B cell (primary cell): ENCODE measurements around the gene COA7. TPM values are rescaled to one million over a fixed set of nuclear protein-coding genes. Genes with fewer than 3 reads are reported as not detected.

Experiments used
- ATAC-seq: fragments of 200-7000 bp; cut with Tn5 transposase; one replicate; pipeline ENCODE4 v1.10.0; 2021; ENCODE audit warnings: low read depth, mild to moderate bottlenecking, moderate number of reproducible peaks, moderate library complexity
- CTCF ChIA-PET: fragments of 350-600 bp; sonication (Branson Sonifier 250); formaldehyde crosslinking; loops from one replicate; lab custom pipeline; 2021; ENCODE audit warnings: antibody characterized with exemption, inconsistent platforms; lab: Charles Lee
- POLR2A ChIA-PET: fragments of 350-600 bp; sonication (Branson Sonifier 250); formaldehyde crosslinking; loops from one replicate; lab custom pipeline; 2021; ENCODE audit warnings: antibody characterized with exemption; lab: Charles Lee
- DNase-seq: peaks from one replicate; pipeline ENCODE4 v3.0.0; 2013
- H2AFZ ChIP-seq: 2 replicates; pipeline ENCODE4 v1.6.1; 2012; ENCODE audit warnings: mild to moderate bottlenecking, low read depth, low read length; ENCODE audit not compliant: insufficient read depth, poor library complexity, severe bottlenecking
- H3K27ac ChIP-seq, 2 donors: 1 replicate in 1 of 2; 2 replicates in 1 of 2; pipeline ENCODE4 v1.5.1; 2012 to 2013; ENCODE audit warnings: low read length in 2 of 2, mild to moderate bottlenecking in 2 of 2, moderate library complexity in 1 of 2
- H3K27me3 ChIP-seq, 4 experiments: fragments of 200-600 bp in 1 of 4; sonication (generic) in 1 of 4; replicated peaks in 1 of 4; 1 replicate in 2 of 4; 2 replicates in 2 of 4; pipeline versions ENCODE4 v1.6.1 to v1.7.0; 2013 to 2016; ENCODE audit warnings: low read length in 3 of 4, mild to moderate bottlenecking in 2 of 4, mixed read lengths in 1 of 4, moderate library complexity in 1 of 4; ENCODE audit not compliant: insufficient read depth in 4 of 4, control insufficient read depth in 3 of 4; ENCODE audit errors: control extremely low read depth in 1 of 4
- H3K36me3 ChIP-seq, 2 experiments: replicated peaks in 1 of 2; 1 replicate in 1 of 2; 2 replicates in 1 of 2; pipeline versions ENCODE4 v1.6.1 to v1.7.1; 2013; ENCODE audit warnings: low read length in 1 of 2; ENCODE audit not compliant: insufficient read depth in 2 of 2, control insufficient read depth in 1 of 2; ENCODE audit errors: control extremely low read depth in 1 of 2, extremely low read depth in 1 of 2
- H3K4me1 ChIP-seq, 2 donors: fragments of 200-600 bp in 1 of 2; sonication (generic) in 1 of 2; 1 replicate in 1 of 2; 2 replicates in 1 of 2; pipeline versions ENCODE4 v1.5.1 to v1.6.1; 2013 to 2017; ENCODE audit warnings: low read length in 2 of 2; ENCODE audit not compliant: control insufficient read depth in 2 of 2, insufficient read depth in 2 of 2
- H3K4me2 ChIP-seq: replicated peaks from 2 replicates; pipeline ENCODE3; 2012; ENCODE audit warnings: mild to moderate bottlenecking, low read depth, low read length; ENCODE audit not compliant: poor library complexity, severe bottlenecking
- H3K4me3 ChIP-seq, 5 experiments: fragments of 200-600 bp in 1 of 5; sonication (generic) in 1 of 5; 1 replicate in 3 of 5; 2 replicates in 2 of 5; pipeline versions ENCODE4 v1.5.1 to v1.7.0; 2011 to 2016; ENCODE audit warnings: low read length in 4 of 5, mild to moderate bottlenecking in 4 of 5, low read depth in 2 of 5, control low read depth in 1 of 5, moderate library complexity in 1 of 5; ENCODE audit not compliant: insufficient read depth in 1 of 5; ENCODE audit errors: control extremely low read depth in 1 of 5, extremely low read depth in 1 of 5
- H3K79me2 ChIP-seq: fragments of 200-600 bp; sonication (generic); one replicate; pipeline ENCODE4 v1.6.0; 2016; ENCODE audit warnings: low read length; ENCODE audit not compliant: control insufficient read depth, insufficient read depth
- H3K9ac ChIP-seq: fragments of 200-600 bp; sonication (generic); 2 replicates; pipeline ENCODE4 v1.6.1; 2017; ENCODE audit warnings: mild to moderate bottlenecking, low read length, moderate library complexity
- H3K9me3 ChIP-seq, 3 donors: one replicate each; pipeline versions ENCODE4 v1.6.1 to v1.7.1; 2013; ENCODE audit warnings: low read length in 2 of 3; ENCODE audit not compliant: control insufficient read depth in 2 of 3, insufficient read depth in 1 of 3; ENCODE audit errors: control extremely low read depth in 1 of 3
- H4K20me1 ChIP-seq: 2 replicates; pipeline ENCODE4 v1.6.0; 2012; ENCODE audit warnings: mild to moderate bottlenecking, low read length; ENCODE audit not compliant: insufficient read depth, control insufficient read depth, poor library complexity, severe bottlenecking
- H3K27ac Mint-ChIP-seq: one replicate; pipeline ENCODE4 v1.8.0; 2021; ENCODE audit warnings: mixed read lengths
- H3K27me3 Mint-ChIP-seq: one replicate; pipeline ENCODE4 v1.8.0; 2021; ENCODE audit warnings: mixed read lengths
- H3K4me1 Mint-ChIP-seq: one replicate; pipeline ENCODE4 v1.8.0; 2021; ENCODE audit warnings: mixed read lengths
- H3K4me3 Mint-ChIP-seq: one replicate; pipeline ENCODE4 v1.8.0; 2021; ENCODE audit warnings: mixed read lengths
- H3K9me3 Mint-ChIP-seq: one replicate; pipeline ENCODE4 v1.8.0; 2022; ENCODE audit warnings: mixed read lengths; ENCODE audit not compliant: insufficient read depth
- CTCF ChIP-seq: fragments of 200-600 bp; IDR thresholded peaks from one replicate; pipeline ENCODE4 v1.8.0; 2022; ENCODE audit warnings: antibody characterized with exemption, mild to moderate bottlenecking
- EZH2 ChIP-seq: IDR thresholded peaks from 2 replicates; pipeline ENCODE4 v1.6.1; 2012; ENCODE audit warnings: borderline replicate concordance, low read depth, mild to moderate bottlenecking, moderate library complexity, low read length; ENCODE audit not compliant: insufficient read depth, poor library complexity, severe bottlenecking
- WGBS: methylation state at CpG from one replicate; pipeline ENCODE4 v1.1.5; 2013; ENCODE audit warnings: missing lambda C conversion rate; ENCODE audit not compliant: insufficient coverage; 5-methylcytosine and 5-hydroxymethylcytosine counted together
- intact Hi-C: fragments of 100-400 bp; cut with micrococcal nuclease; formaldehyde crosslinking; loops from one replicate; pipeline ENCODE4 v1.10.0; 2022
- polyA plus RNA-seq: library from polyadenylated mRNA; depleted of rRNA; stranded (reverse); fragments of >200 nt; gene quantifications from 2 replicates; pipeline ENCODE4 v1.2.3, GENCODE V29; 2012
- small RNA-seq: library from RNA; depleted of rRNA; stranded (forward); fragments of <200 nt; gene quantifications from one replicate; pipeline ENCODE3, GENCODE V24; 2012; ENCODE audit warnings: low replicate concordance, low read depth; ENCODE audit not compliant: insufficient read length
- total RNA-seq, 2 donors: library from RNA; stranded (reverse); fragments of 120-200 nt in 1 of 2; gene quantifications; 1 replicate in 1 of 2; 2 replicates in 1 of 2; pipeline versions ENCODE4 v1.2.3 to v1.2.4, GENCODE V29; 2013 to 2022

Gene COA7
- total and polyA plus RNA-seq, 2 donors (not counting 1 experiment from before 2014, with no cell fraction given) = 1.3 to 11.3 TPM

GRCh38 chr1:52635321-52636089, 62.6 kb downstream of the COA7 start:
- H3K4me1 Mint-ChIP-seq = peaks cover 78% of the 10 kb centered on the region
- CTCF ChIA-PET = interaction anchor here (0.5 to 7.3 kb wide), 7 partner anchors 9 to 112 kb away, joined by 3 to 42 read pairs (median 6); partner anchors contain the start of gene TUT4
- H3K4me1 ChIP-seq = peaks cover 85 to 91% of the 10 kb centered on the region in 2 donors
- H3K9me3 Mint-ChIP-seq = no peaks in the 10 kb centered on the region
- H3K27me3 Mint-ChIP-seq = no peaks in the 10 kb centered on the region
- DNase-seq (peak; percentile 36), ATAC-seq (no peak)
- no peaks in the 10 kb centered on the region for H3K9me3 ChIP-seq
- H3K4me2 ChIP-seq = peak overlapping the region; percentile 84
- no peak for TF ChIP-seq EZH2
- TF ChIP-seq CTCF = no peak
- H3K27ac ChIP-seq = peak overlapping the region; percentile 62 to 99
- peak overlapping the region; percentile 5 for H3K9ac ChIP-seq
- POLR2A ChIA-PET = interaction anchor here (0.5 to 4.3 kb wide), 6 partner anchors 10 to 129 kb away, joined by 4 to 82 read pairs (median 8); partner anchors contain the start of gene TUT4
- no peak overlapping the region for H2AFZ ChIP-seq
- peak overlapping the region in 1 of 5 experiments; percentile 71 for H3K4me3 ChIP-seq
- peaks cover 1 to 5% of the 10 kb centered on the region in 2 experiments for H3K36me3 ChIP-seq
- intact Hi-C loops = loop anchor here (5.0 kb wide), 2 partner anchors 52 to 103 kb away; no protein-coding TSS in a partner anchor
- WGBS = no CpG with 5 or more reads among the region's 4 CpGs
- H3K4me3 Mint-ChIP-seq = peak overlapping the region; percentile 98
- peaks cover 79% of the 10 kb centered on the region for H3K79me2 ChIP-seq
- no peaks in the 10 kb centered on the region for H4K20me1 ChIP-seq
- H3K27ac Mint-ChIP-seq = peak overlapping the region; percentile 99
- no peaks in the 10 kb centered on the region for H3K27me3 ChIP-seq

Small RNA genes within 50 kb of the gene (small RNA-seq; reads per million reads assigned to genes)
- not detected for gene RN7SL62P

Other genes with a start within 250 kb of the COA7 start
- gene TUT4, start 145.3 kb downstream of the COA7 start, total RNA-seq = 248 and 265 TPM in 2 replicates
- 76.6 and 114 TPM in 2 replicates for gene TUT4, start 145.3 kb downstream of the COA7 start, polyA plus RNA-seq
- 21.4 and 23.9 TPM in 2 replicates for gene GPX7, start 96.0 kb downstream of the COA7 start, total RNA-seq
- gene GPX7, start 96.0 kb downstream of the COA7 start, polyA plus RNA-seq = 14.5 and 27.6 TPM in 2 replicates
- gene SHISAL2A, start 65.2 kb downstream of the COA7 start, total RNA-seq = 91.0 and 102 TPM in 2 replicates
- gene SHISAL2A, start 65.2 kb downstream of the COA7 start, polyA plus RNA-seq = 31.0 and 63.3 TPM in 2 replicates
- gene ZYG11B, start 28.1 kb upstream of the COA7 start, total RNA-seq = 22.3 and 22.7 TPM in 2 replicates
- 3.6 and 4.5 TPM in 2 replicates for gene ZYG11B, start 28.1 kb upstream of the COA7 start, polyA plus RNA-seq
- 1.5 and 1.7 TPM in 2 replicates for gene ZYG11A, start 144.4 kb upstream of the COA7 start, total RNA-seq
- 0.24 and 0.53 TPM in 2 replicates for gene ZYG11A, start 144.4 kb upstream of the COA7 start, polyA plus RNA-seq
- gene ECHDC2, start 223.4 kb upstream of the COA7 start, total RNA-seq = 116 TPM in 2 replicates
- gene ECHDC2, start 223.4 kb upstream of the COA7 start, polyA plus RNA-seq = 106 and 121 TPM in 2 replicates
- 45.0 and 46.6 TPM in 2 replicates for gene SCP2, start 228.9 kb upstream of the COA7 start, total RNA-seq
- 19.4 and 25.3 TPM in 2 replicates for gene SCP2, start 228.9 kb upstream of the COA7 start, polyA plus RNA-seq